NB4 (cell line): ENCODE data around the gene LYPD6B.

Source experiments
- MYC ChIP-seq: IDR thresholded peaks from 2 replicates; pipeline ENCODE4 v1.6.1; 2011; ENCODE audit warnings: low read depth, low read length
- POLR2A ChIP-seq: IDR thresholded peaks from 2 replicates; pipeline ENCODE4 v1.6.1; 2011; ENCODE audit warnings: mild to moderate bottlenecking; ENCODE audit not compliant: insufficient read length; ENCODE audit errors: extremely low read depth
- TF ChIP-seq, protein P1 (sequence below): IDR thresholded peaks from one replicate; pipeline ENCODE4 v1.5.1; 2012; ENCODE audit warnings: low read depth, low read length

DNA sequence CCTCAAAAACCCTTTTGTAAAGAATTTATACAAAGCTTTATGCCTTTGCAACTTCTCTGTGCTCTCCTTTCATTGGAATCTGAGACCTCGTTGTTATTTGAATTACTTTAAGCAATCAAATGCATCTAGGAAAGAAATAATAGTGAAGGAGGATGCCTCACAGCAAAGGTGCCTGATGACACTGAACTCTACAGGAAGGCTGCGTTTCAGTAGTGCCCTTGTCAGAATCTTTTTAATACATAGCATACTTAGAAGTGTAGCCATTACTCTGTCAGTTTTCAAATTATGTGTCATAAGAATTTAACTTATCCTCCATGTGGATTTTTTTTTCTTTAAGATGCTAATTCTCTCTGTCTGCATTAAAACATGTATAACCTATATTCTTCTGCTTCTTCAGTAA is 9.6 kb upstream of the LYPD6B start:
- TF ChIP-seq, protein P1, sequence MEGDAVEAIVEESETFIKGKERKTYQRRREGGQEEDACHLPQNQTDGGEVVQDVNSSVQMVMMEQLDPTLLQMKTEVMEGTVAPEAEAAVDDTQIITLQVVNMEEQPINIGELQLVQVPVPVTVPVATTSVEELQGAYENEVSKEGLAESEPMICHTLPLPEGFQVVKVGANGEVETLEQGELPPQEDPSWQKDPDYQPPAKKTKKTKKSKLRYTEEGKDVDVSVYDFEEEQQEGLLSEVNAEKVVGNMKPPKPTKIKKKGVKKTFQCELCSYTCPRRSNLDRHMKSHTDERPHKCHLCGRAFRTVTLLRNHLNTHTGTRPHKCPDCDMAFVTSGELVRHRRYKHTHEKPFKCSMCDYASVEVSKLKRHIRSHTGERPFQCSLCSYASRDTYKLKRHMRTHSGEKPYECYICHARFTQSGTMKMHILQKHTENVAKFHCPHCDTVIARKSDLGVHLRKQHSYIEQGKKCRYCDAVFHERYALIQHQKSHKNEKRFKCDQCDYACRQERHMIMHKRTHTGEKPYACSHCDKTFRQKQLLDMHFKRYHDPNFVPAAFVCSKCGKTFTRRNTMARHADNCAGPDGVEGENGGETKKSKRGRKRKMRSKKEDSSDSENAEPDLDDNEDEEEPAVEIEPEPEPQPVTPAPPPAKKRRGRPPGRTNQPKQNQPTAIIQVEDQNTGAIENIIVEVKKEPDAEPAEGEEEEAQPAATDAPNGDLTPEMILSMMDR = no peak
- no peak for TF ChIP-seq MYC
- TF ChIP-seq POLR2A = no peak
